GM08714 (cell line): ENCODE measurements around the gene MOV10L1.
"Not testable (repeated sequence)": the region's sequence is repeated elsewhere in the genome, so short reads cannot be mapped to it uniquely, and the experiment has no call there.

Source experiments
- H3K4me3 ChIP-seq: fragments of 200-500 bp; sonication (Bioruptor generic); 2 replicates; pipeline ENCODE4 v1.5.1; 2014; ENCODE audit warnings: mild to moderate bottlenecking, low read length, inconsistent platforms
- ZNF274 ChIP-seq: IDR thresholded peaks from 2 replicates; pipeline ENCODE4 v1.6.1; 2012; ENCODE audit warnings: mild to moderate bottlenecking, low read depth, low read length

Gene MOV10L1

DNA sequence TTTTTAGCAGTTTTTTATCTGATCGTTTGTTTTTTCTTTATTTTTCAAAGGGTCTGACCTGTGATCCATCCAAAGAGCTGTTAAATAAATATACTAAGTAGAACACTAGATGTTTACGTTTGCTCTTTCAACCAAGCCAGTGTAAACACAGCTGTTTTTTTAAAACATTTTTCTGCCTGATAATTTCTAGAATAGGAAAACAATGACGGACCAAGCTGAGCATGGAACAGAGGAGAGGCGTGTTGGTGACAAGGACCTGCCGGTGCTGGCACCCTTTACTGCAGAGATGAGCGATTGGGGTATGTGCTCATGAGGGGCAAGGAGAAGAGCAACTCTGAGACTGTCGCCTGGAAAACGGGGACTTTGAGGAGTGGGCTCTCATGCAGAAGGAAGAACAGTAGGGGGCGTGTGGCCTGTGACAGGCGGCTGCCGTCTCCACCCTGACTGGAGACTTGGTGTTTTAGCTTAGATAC, 52.1 kb downstream of the MOV10L1 start:
- H3K4me3 ChIP-seq = no peak overlapping the region
- no peak for TF ChIP-seq ZNF274

DNA sequence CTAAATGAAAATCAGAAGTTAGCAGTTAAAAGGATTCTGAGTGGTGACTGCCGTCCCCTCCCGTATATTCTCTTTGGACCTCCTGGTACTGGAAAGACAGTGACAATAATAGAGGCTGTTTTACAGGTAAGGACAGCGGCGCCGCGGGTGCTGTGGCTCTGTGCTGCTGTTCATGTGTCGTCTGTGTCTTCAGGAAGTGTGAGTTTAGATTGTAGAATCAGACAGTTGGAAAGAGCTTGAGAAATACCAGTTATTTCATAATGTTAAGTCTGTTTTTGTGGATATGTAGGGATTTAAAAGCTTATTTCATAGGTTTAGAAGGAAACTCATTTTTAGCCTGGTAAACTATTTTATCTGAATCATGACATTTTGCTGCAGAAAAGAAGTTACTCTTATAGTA, 53.3 kb downstream of the MOV10L1 start:
- no peak for TF ChIP-seq ZNF274

DNA sequence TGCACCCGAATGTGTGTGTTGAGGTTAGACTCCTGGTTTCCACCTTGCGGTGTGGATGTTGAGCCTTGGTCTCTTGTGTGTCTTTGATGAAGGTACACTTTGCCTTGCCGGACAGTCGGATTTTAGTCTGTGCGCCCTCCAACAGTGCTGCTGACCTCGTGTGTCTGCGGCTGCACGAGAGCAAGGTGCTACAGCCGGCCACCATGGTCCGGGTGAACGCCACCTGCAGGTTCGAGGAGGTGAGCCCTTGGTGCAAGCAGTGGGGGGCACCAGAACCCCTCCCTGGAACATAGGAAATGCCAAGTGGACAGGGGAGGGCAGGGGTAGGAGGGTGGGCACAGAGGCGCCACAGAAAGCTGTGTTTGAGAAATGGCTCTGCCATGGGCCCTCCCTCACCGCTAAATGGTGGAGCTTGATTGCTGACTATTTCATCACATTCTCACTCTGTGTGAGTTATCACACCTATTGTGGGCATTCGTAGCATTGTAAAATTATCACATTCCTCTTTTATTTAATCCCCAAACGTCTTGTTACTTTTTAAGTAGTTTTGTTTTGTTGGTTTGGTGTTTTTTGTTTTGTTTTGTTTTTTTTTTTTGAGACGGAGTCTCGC, 54.3 kb downstream of the MOV10L1 start:
- TF ChIP-seq ZNF274 = no peak
- H3K4me3 ChIP-seq = no peak overlapping the region

More for the DNA sequence above, 53.3 kb downstream of the MOV10L1 start:
- H3K4me3 ChIP-seq = no peak overlapping the region

DNA sequence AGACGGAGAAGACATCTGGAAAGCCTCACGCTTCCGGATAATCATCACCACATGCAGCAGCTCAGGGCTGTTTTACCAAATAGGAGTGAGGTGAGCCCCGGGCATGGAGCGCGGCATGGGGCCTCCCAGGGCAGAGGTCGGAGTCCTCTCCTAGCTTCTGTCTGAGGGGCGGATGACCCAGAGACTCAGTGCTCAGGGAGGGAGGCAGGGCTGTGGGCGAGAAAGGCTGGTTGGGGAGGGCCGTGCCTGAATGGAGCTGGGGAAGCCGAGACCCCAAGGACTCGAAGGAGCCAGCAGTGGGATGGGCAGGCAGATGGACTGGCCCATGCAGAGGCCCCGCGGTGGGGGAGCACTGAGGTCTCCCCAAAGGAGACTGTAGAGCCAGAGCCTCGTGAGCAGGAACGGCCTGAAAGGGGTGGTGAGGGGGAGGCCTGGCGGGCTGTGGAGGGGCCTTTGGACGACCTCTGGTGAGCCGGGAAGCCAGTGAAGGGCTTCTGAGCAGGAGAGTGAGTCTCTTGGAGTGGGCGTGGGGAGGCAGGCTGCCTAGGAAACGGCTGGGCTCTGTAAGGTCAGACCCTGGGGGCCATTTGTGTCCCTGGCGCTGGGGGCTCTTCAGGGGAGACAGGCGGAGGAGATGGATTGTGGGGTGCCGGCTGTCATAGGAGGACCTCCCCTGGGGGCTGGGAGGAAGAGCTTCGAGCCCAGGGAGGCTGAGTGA, 56.1 kb downstream of the MOV10L1 start:
- no peak overlapping the region for H3K4me3 ChIP-seq
- no peak for TF ChIP-seq ZNF274

DNA sequence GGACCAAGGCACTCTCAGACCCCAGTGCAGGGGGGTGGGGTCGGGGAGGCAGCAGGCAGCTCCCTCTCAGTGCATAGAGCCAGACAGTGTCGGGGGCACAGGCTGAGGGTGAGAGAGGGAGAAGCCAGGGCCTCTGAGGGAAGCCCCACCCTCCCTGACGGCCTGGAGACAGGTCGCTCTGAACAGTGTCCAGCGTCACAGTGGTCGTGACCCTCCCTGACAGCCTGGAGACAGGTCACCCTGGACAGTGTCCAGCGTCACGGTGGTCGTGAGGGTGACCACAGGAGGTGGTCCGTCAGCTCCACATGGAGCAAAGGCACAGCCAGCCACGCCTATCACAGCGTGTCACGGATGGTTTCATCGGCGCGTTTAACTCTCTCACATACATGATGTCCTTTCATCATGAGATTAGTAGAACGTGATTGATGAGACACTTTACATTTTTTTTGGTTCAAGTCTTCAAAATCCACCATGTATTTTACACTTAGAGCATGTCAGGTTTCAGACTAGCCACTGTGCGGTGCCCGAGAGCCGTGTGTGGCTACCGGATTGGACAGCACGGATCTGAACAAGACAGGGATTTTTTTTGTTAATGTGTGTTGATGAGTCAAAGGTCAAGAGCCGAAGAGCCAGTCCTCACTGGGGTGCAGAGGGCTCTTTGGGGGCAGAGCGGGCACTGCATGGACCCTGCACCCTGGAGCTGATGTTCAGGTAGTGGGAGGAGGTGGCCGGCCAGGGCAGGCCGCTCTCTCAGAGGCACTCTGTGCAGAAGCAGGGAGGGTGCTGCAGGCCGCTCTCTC, 56.8 kb downstream of the MOV10L1 start:
- no peak overlapping the region for H3K4me3 ChIP-seq
- TF ChIP-seq ZNF274 = no peak

DNA sequence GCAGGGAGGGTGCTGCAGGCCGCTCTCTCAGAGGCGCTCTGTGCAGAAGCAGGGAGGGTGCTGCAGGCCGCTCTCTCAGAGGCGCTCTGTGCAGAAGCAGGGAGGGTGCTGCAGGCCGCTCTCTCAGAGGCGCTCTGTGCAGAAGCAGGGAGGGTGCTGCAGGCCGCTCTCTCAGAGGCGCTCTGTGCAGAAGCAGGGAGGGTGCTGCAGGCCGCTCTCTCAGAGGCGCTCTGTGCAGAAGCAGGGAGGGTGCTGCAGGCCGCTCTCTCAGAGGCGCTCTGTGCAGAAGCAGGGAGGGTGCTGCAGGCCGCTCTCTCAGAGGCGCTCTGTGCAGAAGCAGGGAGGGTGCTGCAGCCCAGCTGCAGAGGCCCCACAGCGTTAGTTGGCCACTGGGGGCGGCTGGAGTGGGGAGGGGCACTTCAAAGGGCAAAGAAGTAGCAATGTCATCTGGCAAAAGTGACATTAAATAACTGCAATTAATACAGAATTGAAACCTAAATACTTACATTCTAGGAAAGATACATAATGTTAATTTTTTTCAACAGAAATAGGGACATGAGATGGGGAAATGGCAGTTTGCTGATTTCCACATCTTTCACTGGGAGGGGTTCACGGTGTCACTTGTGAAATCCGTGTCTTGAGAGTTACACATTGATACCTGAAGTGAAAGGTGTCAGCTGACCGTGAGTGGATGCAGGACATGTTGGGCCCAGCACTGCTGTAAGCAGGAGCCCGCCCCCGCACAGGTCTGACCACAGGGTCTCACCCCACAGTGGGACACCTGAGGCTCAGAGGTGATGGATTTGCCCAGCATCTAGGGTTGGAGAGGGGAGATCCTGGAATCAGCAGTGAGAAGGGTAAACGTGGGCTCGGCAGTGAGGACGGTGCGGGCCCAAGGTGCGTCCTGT, 57.7 kb downstream of the MOV10L1 start:
- H3K4me3 ChIP-seq = not testable (repeated sequence)

DNA sequence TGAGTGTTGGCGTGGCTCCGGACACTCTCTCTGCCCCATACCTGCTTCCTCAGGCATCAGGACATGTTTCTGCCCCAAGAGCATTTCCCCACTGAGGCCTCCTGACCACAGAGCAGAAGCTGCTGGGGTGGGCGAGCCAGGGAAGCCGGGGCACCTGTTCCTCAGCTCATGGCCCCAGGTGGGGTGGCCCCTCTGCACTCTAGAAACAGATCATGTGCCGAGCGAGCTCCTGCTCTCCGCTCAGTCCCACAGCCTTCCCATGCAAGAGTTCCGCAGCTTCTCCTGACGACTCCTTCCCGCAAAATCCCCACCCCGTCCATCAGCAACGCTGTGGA, 58.3 kb downstream of the MOV10L1 start:
- TF ChIP-seq ZNF274 = no peak
- H3K4me3 ChIP-seq = no peak overlapping the region

DNA sequence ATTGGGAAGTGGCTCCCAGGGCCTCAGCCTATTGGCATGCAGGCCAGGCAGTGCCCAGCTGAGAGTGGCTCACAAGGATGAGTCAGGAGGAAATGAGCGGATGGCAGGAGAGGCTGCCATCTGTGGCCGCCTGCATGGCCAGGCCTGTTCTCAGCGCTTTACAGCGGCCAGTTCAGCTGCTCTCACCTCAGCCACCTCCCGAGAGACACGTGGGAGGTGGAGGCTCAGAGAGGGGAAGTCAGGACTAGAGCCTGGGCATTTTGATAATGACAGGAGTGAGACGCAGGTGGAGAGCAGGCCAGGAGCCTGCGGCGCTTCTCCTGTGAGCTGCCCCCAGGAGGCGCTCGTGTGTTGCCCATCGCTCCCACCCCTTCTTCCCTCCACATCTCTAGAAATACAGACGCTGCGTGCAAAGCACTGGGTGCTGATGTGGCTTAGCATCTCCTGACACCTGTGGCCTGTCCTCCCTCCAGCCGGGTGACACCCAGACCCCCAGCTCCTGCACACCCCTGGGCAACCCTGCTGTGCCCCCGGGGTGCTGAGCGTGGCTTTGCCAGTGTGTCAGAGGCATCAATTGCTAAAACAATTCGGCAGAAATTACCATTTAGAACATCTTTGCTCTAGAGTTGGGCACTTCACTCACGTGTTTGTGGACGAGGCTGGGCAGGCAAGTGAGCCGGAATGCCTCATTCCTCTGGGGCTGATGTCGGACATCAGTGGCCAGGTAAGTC, 59.4 kb downstream of the MOV10L1 start:
- H3K4me3 ChIP-seq = no peak overlapping the region
- no peak for TF ChIP-seq ZNF274

DNA sequence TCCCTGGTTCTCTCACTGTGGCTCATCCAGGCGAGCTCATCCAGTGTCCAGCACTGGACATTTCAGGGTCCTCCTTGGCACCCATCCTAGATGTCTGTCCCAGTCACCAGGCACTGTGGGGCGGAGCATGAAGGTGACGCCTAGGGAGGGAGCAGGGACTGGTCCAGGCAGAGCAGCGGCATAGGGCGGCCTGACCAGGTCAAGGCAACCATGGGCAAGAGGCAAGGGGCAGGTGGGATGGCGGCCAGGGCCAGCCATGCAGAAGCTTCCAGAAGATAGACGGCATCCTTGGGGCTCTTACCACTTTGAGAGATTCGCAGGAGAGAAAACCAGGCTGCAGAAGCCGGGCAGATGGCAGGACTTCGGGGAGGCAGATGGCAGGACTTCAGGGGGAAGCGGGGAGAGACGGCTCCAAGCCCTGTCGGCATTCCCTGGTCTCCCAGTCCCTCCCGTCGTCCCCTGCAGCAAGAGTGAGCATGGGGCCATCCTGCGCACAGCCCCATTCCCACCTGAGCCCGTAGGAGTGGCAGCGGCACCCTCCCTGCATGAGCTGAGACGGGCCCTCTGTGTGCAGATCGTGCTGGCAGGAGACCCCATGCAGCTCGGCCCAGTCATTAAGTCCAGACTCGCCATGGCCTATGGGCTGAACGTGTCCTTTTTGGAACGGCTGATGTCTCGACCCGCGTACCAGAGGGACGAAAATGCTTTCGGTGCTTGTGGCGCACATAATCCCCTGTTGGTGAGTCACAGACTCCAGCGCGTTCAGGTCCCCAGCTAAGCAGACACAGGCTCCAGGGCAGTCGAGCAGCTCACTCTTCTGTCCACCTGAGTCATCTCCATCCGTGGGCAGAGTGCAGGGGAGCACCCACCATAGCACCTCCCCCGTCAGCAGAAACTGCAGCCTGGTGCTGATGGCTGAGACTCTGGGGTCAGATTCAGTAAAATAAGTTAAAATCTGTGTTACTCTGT, 60.6 kb downstream of the MOV10L1 start:
- H3K4me3 ChIP-seq = no peak overlapping the region
- TF ChIP-seq ZNF274 = no peak

DNA sequence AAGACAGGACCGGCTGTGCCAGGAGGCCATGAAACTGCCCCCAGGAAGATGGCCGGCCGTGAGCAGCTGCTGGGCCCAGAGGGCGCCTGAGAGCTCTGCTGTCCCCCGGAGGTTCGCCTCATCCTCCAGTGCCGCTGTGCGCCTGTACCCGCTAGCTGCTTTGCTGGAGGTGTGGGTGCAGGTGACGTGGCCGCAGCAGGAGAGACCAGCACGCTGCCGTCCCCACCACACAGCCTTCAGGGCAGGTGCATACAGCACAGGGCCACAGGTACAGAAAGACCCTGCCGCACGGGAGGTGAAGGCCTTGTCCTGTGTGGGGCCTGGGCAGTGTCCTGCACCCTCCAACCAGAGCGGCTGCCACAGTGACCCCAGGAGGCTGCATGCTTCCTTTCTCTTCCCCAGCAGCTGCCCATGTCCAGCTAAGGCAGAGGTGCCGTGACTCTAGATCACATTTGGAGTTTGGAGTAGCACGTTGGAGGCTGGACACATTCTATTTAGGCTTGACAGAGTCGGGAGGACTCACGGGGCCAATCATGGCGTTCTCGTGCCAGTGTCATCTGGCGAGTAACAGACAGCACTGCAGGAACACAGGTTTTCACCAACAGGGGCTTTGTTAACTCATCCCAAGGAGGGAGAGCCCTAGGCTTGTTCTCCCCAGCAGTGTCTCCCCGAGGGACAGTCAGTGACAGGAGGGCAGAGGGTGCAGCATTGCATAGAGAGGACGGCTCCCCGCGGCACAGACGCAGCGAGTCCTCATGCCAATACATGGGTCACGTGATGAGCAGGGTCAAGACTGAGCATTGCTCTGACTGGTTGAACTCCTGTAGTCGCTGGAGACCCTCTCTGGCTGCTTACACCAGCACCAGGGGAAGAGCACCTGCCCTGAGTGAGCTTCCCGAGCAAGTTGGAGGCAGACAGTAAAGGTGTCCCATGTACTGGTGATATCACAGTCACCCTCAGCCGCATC, 62.0 kb downstream of the MOV10L1 start:
- TF ChIP-seq ZNF274 = no peak
- no peak overlapping the region for H3K4me3 ChIP-seq

DNA sequence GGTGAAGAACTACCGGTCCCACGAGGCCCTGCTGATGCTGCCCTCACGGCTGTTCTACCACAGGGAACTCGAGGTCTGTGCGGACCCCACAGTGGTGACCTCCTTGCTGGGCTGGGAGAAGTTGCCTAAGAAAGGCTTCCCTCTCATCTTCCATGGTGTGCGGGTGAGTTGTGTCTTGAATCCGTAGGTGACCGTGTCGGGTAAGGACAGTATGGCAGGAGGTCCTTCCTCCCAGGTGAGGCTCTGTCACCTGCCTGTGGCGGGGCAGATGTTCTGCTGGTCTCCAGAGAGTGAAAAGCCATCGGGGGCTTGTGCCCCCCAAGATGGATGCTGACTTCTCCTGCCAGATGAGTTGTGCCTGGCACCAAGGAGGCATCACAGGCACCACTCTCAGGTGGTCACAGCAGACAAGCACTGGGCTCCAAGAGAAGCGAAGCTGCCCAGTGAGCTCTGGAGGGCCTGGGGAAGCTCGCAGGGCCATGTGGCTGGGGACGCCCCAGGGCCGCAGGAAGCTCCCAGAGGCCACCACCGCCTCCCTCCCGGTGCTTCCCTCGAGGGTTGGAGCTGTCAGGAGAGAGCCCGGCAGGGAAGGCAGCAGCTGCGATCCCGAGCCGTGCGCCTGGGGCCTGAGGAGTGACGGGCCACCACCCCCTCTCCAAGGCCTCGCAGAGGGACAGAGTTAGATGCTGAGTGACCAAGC, 63.4 kb downstream of the MOV10L1 start:
- TF ChIP-seq ZNF274 = no peak
- no peak overlapping the region for H3K4me3 ChIP-seq
